ENCODE results near the gene ABHD2.

ABHD2 gene

DNA sequence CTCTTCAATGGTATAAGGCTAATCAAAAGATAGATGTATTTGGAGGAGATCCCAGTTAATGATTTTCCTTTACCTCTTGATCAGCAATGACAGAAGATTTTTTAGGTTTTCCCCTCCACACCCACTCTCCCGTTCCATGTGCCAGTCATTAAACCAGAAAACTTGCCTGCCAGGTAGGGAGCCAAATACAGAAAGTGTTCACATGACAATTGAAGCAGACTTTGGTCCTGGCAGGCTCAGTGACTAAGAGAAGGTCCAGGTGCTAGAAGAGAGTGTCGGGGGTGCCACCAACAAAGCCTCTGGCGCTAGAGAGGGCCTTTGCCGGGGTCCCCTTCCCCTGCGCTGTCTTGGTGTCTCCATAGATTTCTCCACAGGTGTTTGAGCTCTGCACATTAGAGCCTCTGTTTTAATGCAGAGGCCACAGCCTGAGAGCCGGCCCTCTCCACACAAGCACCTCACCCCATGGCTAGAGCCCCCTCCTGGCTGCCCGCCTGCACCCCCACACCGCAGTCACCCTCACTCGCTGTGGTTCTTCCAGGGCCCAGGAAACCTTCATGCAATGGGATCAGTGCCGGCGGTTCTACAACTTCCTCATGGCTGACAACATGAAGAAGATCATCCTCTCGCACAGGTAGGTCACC, 96.8 kb downstream of the ABHD2 start:
- H3K4me1 Mint-ChIP-seq, result no peaks in the 10 kb centered on the region
- H3K36me3 Mint-ChIP-seq (ENCODE audit: low read depth), result peaks cover 16% of the 10 kb centered on the region
- H3K27ac Mint-ChIP-seq, result peak overlapping the region in 1 of 3 experiments; percentile 74
- no peak overlapping the region for H3K4me3 Mint-ChIP-seq
- no peaks in the 10 kb centered on the region for H3K27me3 Mint-ChIP-seq (ENCODE audit: low read depth)
- H3K9me3 Mint-ChIP-seq, result no peaks in the 10 kb centered on the region
- TF ChIP-seq CTCF (IDR thresholded peaks at IDR 0.05; ENCODE audit: unreplicated experiment in 3 of 3), result no peak

GRCh38 chr15:89186803-89187202, 98.5 kb downstream of the ABHD2 start:
- no peak overlapping the region for H3K27ac Mint-ChIP-seq
- no peak for TF ChIP-seq CTCF (IDR thresholded peaks at IDR 0.05; ENCODE audit: unreplicated experiment in 3 of 3)
- no peak overlapping the region for H3K4me3 Mint-ChIP-seq
- H3K4me1 Mint-ChIP-seq, result no peaks in the 10 kb centered on the region
- H3K27me3 Mint-ChIP-seq (ENCODE audit: low read depth), result no peaks in the 10 kb centered on the region
- no peaks in the 10 kb centered on the region for H3K9me3 Mint-ChIP-seq
- peaks cover 23% of the 10 kb centered on the region for H3K36me3 Mint-ChIP-seq (ENCODE audit: low read depth)

DNA sequence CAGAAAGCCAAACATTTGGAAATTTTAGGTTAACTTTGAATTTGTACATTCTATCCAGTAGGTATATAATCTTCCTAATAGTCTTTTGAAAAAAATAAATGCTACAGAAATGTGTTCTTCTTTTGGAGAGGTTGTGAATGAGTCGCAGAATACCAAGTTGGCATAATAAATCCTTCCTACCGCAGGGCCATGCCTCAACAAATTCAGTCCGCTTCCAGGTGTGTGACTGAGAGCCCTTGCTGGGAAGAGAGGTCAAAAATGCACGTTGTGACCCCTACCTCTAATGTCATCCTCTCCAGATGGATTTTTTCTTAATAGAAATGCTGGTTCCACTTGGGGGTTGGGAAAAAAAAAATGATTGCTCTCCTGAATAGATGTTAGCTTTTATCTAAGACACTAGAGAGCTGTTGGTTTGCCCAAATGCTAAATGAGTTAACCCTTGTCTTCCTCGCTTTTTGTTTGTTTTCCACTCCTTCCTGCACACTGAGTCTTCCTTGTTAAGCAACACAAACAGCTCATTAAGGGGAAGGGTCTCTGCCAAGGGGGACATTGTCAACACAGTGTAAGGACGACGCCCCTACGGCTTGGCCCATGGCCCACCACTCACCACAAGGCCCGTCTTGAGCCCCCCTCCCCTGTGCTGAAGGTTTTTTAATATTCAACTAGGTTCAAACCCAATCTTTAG, 99.2 kb downstream of the ABHD2 start:
- H3K27me3 Mint-ChIP-seq (ENCODE audit: low read depth), result no peaks in the 10 kb centered on the region
- H3K27ac Mint-ChIP-seq, result no peak overlapping the region
- H3K36me3 Mint-ChIP-seq (ENCODE audit: low read depth), result peaks cover 23% of the 10 kb centered on the region
- H3K4me1 Mint-ChIP-seq, result no peaks in the 10 kb centered on the region
- TF ChIP-seq CTCF (IDR thresholded peaks at IDR 0.05; ENCODE audit: unreplicated experiment in 3 of 3), result no peak
- no peaks in the 10 kb centered on the region for H3K9me3 Mint-ChIP-seq
- H3K4me3 Mint-ChIP-seq, result no peak overlapping the region

- no peaks in the 10 kb centered on the region for H3K4me1 Mint-ChIP-seq
- no peak overlapping the region for H3K27ac Mint-ChIP-seq
- peaks cover 28% of the 10 kb centered on the region for H3K36me3 Mint-ChIP-seq (ENCODE audit: low read depth)
- H3K9me3 Mint-ChIP-seq, result no peaks in the 10 kb centered on the region
- H3K27me3 Mint-ChIP-seq (ENCODE audit: low read depth), result no peaks in the 10 kb centered on the region
- no peak overlapping the region for H3K4me3 Mint-ChIP-seq
- TF ChIP-seq CTCF (IDR thresholded peaks at IDR 0.05; ENCODE audit: unreplicated experiment in 3 of 3), result no peak
Measured at GRCh38 chr15:89187986-89188514, 99.8 kb downstream of the ABHD2 start.

- Mint-ChIP-seq H3K4me1 (peaks cover 3% of the 10 kb centered on the region), H3K9me3 (no peaks in the 10 kb centered on the region), H3K27me3 (ENCODE audit: low read depth) (no peaks in the 10 kb centered on the region), H3K4me3 (no peak overlapping the region), H3K36me3 (ENCODE audit: low read depth) (peaks cover 35% of the 10 kb centered on the region), H3K27ac (no peak overlapping the region)
- no peak for TF ChIP-seq CTCF (IDR thresholded peaks at IDR 0.05; ENCODE audit: unreplicated experiment in 3 of 3)
Measured at GRCh38 chr15:89192136-89192535, 103.9 kb downstream of the ABHD2 start.
